LHCN-M2 (cell line): ENCODE measurements around the gene OR5AU1. TPM values are rescaled to one million over a fixed set of nuclear protein-coding genes. Genes with fewer than 3 reads are reported as not detected.
"Not testable (repeated sequence)": the region's sequence is repeated elsewhere in the genome, so short reads cannot be mapped to it uniquely, and the experiment has no call there.

Experiments
- DNase-seq: peaks from one replicate; pipeline ENCODE4 v3.0.0-alpha.2; 2012; ENCODE audit warnings: low read depth
- total RNA-seq: library from RNA; depleted of rRNA; stranded (reverse); fragments of >200 nt; gene quantifications from 2 replicates; pipeline ENCODE4 v1.2.3, GENCODE V29; 2014

Gene OR5AU1
- total RNA-seq, 1 experiment from 2014 or later = not detected

GRCh38 chr14:21171128-21171527 is 15.3 kb upstream of the OR5AU1 start:
- DNase-seq = no peak

GRCh38 chr14:21169573-21169972 is 13.7 kb upstream of the OR5AU1 start:
- no peak for DNase-seq

DNA sequence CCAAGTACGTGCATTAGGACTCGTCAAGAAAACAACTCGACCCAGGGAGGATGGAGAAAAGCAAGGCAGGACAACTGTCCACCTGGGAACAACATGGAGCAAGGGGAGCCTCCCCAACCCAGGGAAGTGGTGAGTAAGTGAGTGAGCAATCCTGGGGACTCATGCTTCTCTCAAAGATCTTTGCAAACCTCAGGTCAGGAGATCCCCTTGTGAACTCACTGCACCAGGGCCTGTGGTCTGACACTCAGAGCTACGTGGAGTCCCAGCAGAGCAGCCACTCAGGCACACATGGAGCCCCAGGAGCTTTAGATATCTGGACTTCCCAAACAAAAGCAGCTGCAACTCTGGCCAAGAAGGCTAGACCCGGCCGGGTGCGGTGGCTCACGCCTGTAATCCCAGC is 12.2 kb upstream of the OR5AU1 start:
- DNase-seq = peak; percentile 46

- not testable (repeated sequence) for DNase-seq
Observed at GRCh38 chr14:21165670-21166069, 9.8 kb upstream of the OR5AU1 start.

DNA sequence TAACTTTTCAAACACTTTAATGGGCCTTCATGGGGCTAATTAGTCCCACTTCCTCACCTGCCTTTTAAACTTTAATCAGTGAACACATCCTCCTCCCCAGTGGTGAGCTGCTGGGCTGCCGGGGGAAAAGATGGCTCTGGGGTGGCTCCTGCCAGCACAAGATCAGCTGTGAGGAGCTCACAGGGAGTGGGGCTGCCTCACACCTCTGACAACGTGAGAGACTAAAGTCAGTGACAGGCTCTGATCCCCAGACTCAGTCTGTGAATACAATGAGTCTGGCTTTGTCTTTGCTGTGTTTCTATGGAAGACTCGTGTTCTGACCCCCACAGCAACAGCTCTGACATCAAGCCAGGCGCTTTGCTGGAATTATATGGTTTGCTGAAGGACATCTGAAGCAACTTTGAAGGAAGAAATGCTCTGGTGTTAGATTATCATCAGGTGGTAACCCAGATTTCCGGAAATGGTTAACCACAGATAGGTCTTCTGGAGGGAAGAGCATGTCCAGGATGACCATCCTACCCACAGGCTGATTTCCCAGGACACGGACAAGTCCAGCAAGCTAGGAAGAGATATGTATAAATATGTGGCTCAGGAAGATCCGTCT is 9.2 kb upstream of the OR5AU1 start:
- not testable (repeated sequence) for DNase-seq

- no peak for DNase-seq
Observed at GRCh38 chr14:21163871-21164291, 8.0 kb upstream of the OR5AU1 start.

GRCh38 chr14:21162081-21162480 is 6.2 kb upstream of the OR5AU1 start:
- no peak for DNase-seq

DNA sequence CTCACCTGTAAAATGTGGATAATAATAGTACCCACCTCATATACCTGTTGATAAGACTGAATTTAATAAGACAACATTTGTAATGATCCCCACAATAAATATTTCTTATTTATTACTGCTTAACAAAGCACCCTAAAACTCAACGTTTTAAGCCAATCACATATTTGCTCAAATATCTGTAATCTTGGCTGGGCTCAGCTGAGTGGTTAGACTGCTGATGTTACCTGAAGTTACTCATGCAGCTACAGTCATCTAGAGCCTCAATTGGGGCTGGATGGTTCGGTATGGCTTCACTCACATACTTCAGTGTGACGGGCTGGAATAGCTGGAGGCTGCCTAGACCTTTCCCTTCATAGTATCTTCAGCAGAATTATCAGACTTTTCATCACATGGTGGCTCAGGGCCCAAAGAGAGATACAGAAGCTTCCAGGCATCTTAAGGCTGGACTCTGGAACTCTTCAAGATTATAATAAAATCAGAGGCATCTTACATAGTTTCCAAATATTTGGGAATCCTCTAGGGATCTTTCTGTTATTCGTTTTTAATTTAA is 4.3 kb upstream of the OR5AU1 start:
- DNase-seq = no peak

DNA sequence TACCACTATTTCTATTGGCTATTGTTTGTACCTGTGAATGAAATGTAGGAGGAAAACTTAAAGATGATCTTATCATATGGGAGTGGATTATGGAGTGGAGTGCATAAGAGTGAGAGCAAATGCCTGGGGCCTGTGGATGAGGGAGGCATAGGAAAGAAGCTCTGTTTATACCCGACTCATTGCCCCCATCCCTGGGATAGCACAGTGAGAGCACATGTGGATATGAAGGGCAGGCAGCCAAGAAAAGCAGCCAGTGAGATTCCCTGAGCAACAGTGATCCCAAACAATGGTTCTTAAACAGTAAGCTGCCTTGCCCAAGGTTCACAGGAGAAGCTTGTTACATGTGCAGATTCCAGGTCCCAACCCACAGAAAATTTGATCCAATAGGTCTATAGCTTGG is 2.3 kb upstream of the OR5AU1 start:
- peak; percentile 18 for DNase-seq

- DNase-seq = no peak
Observed at GRCh38 chr14:21149641-21150367, 6.1 kb downstream of the OR5AU1 start.

GRCh38 chr14:21145437-21145836 is 10.4 kb downstream of the OR5AU1 start:
- DNase-seq = no peak

DNA sequence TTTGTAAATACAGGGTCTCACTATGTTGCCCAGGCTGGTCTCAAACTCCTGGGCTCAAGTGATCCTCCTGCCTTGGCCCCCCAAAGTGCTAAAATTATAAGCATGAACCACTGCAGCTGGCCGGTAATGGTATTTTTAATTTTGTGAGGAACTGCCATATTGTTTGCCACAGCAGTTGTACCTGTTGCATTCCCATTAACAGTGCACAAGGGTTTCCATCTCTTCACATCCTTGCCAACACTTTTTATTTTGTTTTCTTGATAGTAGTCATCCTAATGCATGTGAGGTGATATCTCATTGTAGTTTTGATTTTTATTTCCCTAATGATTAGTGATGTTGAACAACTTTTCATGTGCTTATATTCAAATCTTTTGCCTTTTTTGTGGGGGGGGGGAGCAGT is 13.5 kb downstream of the OR5AU1 start:
- DNase-seq = no peak

DNA sequence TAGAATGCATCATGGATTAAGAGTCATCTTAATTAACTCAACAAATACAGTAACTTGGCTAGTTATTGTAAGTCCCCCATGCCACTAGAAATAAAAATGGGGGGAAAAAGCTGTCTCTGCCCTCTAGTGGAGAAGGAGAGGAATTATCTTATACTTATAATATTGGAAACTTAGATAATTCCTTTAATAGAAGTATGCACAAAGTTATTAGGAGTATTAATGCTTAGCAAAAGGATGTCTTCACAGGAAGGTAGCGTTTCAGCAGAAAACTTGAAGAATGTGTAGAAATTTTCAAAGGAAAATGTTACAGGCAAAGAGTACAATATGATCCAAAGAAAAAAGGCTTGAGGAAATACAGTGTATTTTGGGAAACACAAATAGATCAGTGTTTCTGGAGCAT is 19.8 kb downstream of the OR5AU1 start:
- peak; percentile 12 for DNase-seq

DNA sequence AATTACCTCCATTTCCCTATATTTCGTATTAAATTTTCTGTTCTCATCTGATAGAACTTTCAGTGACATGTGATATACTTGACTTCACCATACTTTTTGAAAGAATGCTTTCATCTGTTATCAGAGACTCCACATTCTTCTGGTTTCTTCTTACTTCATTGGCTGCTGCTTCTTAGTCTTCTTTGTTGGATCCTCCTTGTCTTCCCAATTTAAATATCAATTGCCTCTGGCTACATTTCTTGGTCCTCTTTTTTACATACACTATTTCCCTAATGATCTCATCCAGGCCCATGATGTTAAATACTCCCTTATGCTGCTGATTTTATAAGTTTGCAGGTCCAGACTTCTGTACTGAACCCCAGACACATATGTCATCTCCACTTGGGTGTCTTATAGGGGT is 22.0 kb downstream of the OR5AU1 start:
- no peak for DNase-seq

DNA sequence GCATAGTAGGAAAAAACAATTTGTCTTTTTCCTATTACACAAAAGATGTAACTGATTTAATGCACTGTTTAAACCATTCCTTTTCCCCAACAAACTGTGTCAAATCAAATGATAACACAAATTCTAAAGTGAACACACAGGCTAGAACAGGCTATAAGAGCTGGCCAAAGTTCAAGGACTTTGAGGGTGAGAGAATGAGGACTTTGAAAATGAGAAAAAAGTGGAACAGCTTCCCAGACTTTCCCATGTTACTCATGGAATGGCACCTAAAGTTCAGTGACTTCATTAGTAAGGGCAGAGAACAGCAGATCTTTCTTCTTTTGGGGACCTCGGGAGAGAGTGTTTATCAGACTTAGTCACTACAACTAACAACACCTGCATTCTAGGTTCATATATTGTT is 32.4 kb downstream of the OR5AU1 start:
- DNase-seq = no peak

DNA sequence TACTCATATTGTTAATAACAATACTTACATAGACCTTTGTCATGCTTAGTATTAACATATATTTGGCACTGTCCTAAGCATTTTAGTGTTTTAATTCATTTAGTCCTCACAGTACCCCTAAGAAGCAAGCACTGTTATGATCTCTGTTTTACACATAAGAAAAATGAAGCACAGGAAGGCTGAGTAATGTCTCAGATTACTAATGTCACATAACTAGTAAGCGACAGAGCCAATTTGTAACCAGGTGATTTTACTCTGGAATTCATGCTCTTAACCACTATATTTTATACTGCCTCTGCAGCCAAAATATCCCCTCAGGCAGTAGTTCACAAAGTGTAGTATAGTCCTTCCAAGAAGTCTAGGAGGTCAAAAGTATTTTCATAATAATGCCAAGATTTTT is 34.7 kb downstream of the OR5AU1 start:
- no peak for DNase-seq

GRCh38 chr14:21120686-21121085 is 35.2 kb downstream of the OR5AU1 start:
- DNase-seq = no peak

DNA sequence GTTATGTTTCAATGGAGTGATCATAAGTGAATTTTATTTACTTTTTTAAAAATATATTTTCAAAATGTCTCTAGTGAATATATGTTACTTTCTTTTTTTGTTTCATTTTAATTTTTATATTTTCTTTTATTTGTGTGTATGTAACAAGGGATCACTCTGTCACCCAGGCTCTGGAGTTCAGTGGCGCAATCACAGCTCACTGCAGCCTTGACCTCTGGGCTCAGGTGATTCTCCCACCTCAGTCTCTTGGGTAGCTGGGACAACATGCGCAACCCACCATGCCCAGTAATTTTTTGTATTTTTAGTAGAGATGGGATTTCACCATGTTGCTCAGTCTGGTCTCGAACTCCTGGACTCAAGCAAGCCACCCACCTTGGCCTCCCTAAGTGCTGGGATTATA is 36.9 kb downstream of the OR5AU1 start:
- DNase-seq = no peak

GRCh38 chr14:21113369-21113768 is 42.5 kb downstream of the OR5AU1 start:
- DNase-seq = no peak

GRCh38 chr14:21112255-21112654 is 43.6 kb downstream of the OR5AU1 start:
- DNase-seq = no peak

- peak; percentile 34 for DNase-seq
Observed at GRCh38 chr14:21109377-21110138, 46.3 kb downstream of the OR5AU1 start.

GRCh38 chr14:21108791-21109190 is 47.1 kb downstream of the OR5AU1 start:
- no peak for DNase-seq
